22Rv1 (cell line): ENCODE data around the gene LPAR6.

Experiments
- CTCF ChIP-seq: fragments of 450-650 bp; IDR thresholded peaks from 2 replicates; pipeline ENCODE4 v1.5.1; 2017; ENCODE audit warnings: mild to moderate bottlenecking
- ZFX ChIP-seq: fragments of 450-650 bp; IDR thresholded peaks from 2 replicates; pipeline ENCODE4 v1.6.1; 2017; ENCODE audit warnings: antibody characterized with exemption, borderline replicate concordance

GRCh38 chr13:48448285-48448958 lies 35.5 kb upstream of the LPAR6 start:
- TF ChIP-seq CTCF = no peak
- no peak for TF ChIP-seq ZFX
